PC-9 (cell line): ENCODE data around the gene TMEM272.

Source experiments
- EZH2 ChIP-seq: fragments of 200-600 bp; sonication (generic); IDR thresholded peaks from 2 replicates; pipeline ENCODE4 v1.8.0; 2017; ENCODE audit warnings: antibody characterized with exemption, low read depth
- TF ChIP-seq, protein P1 (sequence below): fragments of 200-600 bp; sonication (generic); conservative IDR thresholded peaks from 2 replicates; pipeline ENCODE4 v1.6.1; 2017; ENCODE audit warnings: mixed run types, antibody characterized with exemption, mild to moderate bottlenecking, moderate library complexity

DNA sequence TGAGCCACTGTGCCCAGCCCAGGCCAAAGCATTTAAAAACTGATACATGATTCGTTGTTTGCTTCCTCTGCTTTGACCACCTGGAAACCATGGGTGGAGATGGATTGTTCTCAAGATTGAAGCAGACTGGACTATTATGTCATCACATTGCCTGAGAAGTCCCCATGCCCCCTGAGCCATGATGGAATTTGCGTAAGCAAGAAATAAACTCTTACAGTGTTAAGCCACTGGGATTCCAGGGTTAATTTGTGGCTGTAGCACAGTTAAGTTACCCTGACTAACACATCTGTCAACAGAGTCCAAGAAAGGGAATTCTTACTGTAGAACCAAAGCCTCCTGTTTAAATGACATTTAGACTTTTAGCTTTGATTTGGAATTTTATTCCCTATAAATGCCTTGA lies 21.6 kb downstream of the TMEM272 start:
- TF ChIP-seq, protein P1, sequence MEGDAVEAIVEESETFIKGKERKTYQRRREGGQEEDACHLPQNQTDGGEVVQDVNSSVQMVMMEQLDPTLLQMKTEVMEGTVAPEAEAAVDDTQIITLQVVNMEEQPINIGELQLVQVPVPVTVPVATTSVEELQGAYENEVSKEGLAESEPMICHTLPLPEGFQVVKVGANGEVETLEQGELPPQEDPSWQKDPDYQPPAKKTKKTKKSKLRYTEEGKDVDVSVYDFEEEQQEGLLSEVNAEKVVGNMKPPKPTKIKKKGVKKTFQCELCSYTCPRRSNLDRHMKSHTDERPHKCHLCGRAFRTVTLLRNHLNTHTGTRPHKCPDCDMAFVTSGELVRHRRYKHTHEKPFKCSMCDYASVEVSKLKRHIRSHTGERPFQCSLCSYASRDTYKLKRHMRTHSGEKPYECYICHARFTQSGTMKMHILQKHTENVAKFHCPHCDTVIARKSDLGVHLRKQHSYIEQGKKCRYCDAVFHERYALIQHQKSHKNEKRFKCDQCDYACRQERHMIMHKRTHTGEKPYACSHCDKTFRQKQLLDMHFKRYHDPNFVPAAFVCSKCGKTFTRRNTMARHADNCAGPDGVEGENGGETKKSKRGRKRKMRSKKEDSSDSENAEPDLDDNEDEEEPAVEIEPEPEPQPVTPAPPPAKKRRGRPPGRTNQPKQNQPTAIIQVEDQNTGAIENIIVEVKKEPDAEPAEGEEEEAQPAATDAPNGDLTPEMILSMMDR = no peak
- no peak for TF ChIP-seq EZH2
